OCI-LY1 (cell line): Measurements from ENCODE around the gene FOXP3.

ENCODE experiments used
- H2AFZ ChIP-seq: fragments of 200-600 bp; sonication (generic), shearing (Covaris generic); 2 replicates; pipeline ENCODE4 v1.6.0; 2014; ENCODE audit warnings: antibody characterized with exemption, mild to moderate bottlenecking, low read length
- H3F3A ChIP-seq: fragments of 200-600 bp; sonication (generic), shearing (Covaris generic); 2 replicates; pipeline ENCODE4 v1.6.0; 2014; ENCODE audit warnings: mild to moderate bottlenecking, antibody characterized with exemption, low read length, moderate library complexity; ENCODE audit not compliant: insufficient read depth
- H3K27ac ChIP-seq: fragments of 200-600 bp; sonication (generic); 2 replicates; pipeline ENCODE4 v1.5.1; 2014; ENCODE audit warnings: low read length, mixed run types, mild to moderate bottlenecking, low read depth; ENCODE audit not compliant: poor library complexity, severe bottlenecking
- H3K27me3 ChIP-seq: fragments of 200-600 bp; sonication (generic); 2 replicates; pipeline ENCODE4 v1.6.0; 2014; ENCODE audit warnings: antibody characterized with exemption, mild to moderate bottlenecking, low read length, moderate library complexity; ENCODE audit not compliant: insufficient read depth
- H3K36me3 ChIP-seq: fragments of 200-600 bp; sonication (generic); 2 replicates; pipeline ENCODE4 v1.6.1; 2014; ENCODE audit warnings: mild to moderate bottlenecking, antibody characterized with exemption, low read length, moderate library complexity, mixed read lengths; ENCODE audit not compliant: insufficient read depth
- H3K4me1 ChIP-seq: fragments of 200-600 bp; sonication (generic); 2 replicates; pipeline ENCODE4 v1.5.1; 2014; ENCODE audit warnings: mild to moderate bottlenecking, low read length, moderate library complexity; ENCODE audit not compliant: insufficient read depth, severe bottlenecking
- H3K4me2 ChIP-seq: fragments of 200-600 bp; sonication (generic), shearing (Covaris generic); 2 replicates; pipeline ENCODE4 v1.6.1; 2014; ENCODE audit warnings: low read length
- H3K4me3 ChIP-seq: fragments of 200-600 bp; sonication (generic); 2 replicates; pipeline ENCODE4 v1.5.1; 2014; ENCODE audit warnings: low read length, low read depth, mild to moderate bottlenecking, mixed read lengths; ENCODE audit not compliant: poor library complexity, severe bottlenecking
- H3K79me2 ChIP-seq: fragments of 200-600 bp; shearing (Covaris generic); 2 replicates; pipeline ENCODE4 v1.6.1; 2016; ENCODE audit warnings: mixed run types, low read length, mixed read lengths; ENCODE audit not compliant: insufficient read depth
- H3K9ac ChIP-seq: fragments of 200-600 bp; sonication (generic), shearing (Covaris generic); 2 replicates; pipeline ENCODE4 v1.6.1; 2014; ENCODE audit warnings: mild to moderate bottlenecking, low read length, mixed read lengths
- H3K9me2 ChIP-seq: fragments of 200-600 bp; sonication (generic), shearing (Covaris generic); 2 replicates; pipeline ENCODE4 v1.6.1; 2014; ENCODE audit warnings: low read depth, mild to moderate bottlenecking, low read length, mixed read lengths
- H3K9me3 ChIP-seq: fragments of 200-600 bp; shearing (Covaris generic); 2 replicates; pipeline ENCODE4 v1.6.1; 2014; ENCODE audit warnings: low read length, mixed read lengths
- H4K20me1 ChIP-seq: fragments of 200-600 bp; sonication (generic), shearing (Covaris generic); 2 replicates; pipeline ENCODE4 v1.6.0; 2016; ENCODE audit warnings: mild to moderate bottlenecking, low read length; ENCODE audit not compliant: insufficient read depth
- EZH2 ChIP-seq: fragments of 200-600 bp; sonication (generic), shearing (Covaris generic); IDR thresholded peaks from 2 replicates; pipeline ENCODE4 v1.8.0; 2017; ENCODE audit warnings: borderline replicate concordance, mixed run types, mild to moderate bottlenecking, antibody characterized with exemption, low read length, moderate library complexity, mixed read lengths
- TF ChIP-seq, protein P1 (sequence below): fragments of 200-600 bp; sonication (generic), shearing (Covaris generic); IDR thresholded peaks from 2 replicates; pipeline ENCODE4 v1.5.1; 2017; ENCODE audit warnings: mild to moderate bottlenecking, antibody characterized with exemption, low read length, moderate library complexity, mixed read lengths

The FOXP3 gene

DNA sequence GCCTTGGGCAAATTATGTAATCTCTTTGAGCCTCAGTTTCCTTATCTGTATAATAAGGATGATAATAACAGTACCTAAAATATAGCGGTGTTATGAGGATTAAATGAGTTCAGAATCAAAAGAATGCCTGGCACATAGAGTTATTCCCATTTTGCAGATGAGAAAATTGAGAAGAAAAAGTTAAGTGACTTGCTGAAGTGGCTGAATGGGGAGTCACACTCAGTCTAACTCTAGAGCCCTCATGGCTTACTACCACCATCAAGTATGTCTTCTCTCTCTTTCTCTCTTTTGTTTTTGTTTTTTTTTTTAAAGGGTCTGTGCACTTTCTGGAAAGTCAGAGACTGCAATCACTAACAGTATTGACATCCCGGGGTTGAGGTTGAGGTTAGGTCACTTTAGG is 32.0 kb downstream of the FOXP3 start:
- Histone ChIP-seq H3K9ac (no peak overlapping the region), H3K9me3 (no peaks in the 10 kb centered on the region), H4K20me1 (no peaks in the 10 kb centered on the region), H3F3A (no peaks in the 10 kb centered on the region), H3K4me2 (no peak overlapping the region), H3K4me1 (peaks cover 36% of the 10 kb centered on the region), H3K27ac (no peak overlapping the region), H3K4me3 (no peak overlapping the region), H3K27me3 (no peaks in the 10 kb centered on the region), H3K79me2 (no peaks in the 10 kb centered on the region), H3K9me2 (no peaks in the 10 kb centered on the region), H3K36me3 (no peaks in the 10 kb centered on the region), H2AFZ (no peak overlapping the region)
- TF ChIP-seq EZH2, result no peak
- TF ChIP-seq, protein P1, sequence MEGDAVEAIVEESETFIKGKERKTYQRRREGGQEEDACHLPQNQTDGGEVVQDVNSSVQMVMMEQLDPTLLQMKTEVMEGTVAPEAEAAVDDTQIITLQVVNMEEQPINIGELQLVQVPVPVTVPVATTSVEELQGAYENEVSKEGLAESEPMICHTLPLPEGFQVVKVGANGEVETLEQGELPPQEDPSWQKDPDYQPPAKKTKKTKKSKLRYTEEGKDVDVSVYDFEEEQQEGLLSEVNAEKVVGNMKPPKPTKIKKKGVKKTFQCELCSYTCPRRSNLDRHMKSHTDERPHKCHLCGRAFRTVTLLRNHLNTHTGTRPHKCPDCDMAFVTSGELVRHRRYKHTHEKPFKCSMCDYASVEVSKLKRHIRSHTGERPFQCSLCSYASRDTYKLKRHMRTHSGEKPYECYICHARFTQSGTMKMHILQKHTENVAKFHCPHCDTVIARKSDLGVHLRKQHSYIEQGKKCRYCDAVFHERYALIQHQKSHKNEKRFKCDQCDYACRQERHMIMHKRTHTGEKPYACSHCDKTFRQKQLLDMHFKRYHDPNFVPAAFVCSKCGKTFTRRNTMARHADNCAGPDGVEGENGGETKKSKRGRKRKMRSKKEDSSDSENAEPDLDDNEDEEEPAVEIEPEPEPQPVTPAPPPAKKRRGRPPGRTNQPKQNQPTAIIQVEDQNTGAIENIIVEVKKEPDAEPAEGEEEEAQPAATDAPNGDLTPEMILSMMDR, result no peak

DNA sequence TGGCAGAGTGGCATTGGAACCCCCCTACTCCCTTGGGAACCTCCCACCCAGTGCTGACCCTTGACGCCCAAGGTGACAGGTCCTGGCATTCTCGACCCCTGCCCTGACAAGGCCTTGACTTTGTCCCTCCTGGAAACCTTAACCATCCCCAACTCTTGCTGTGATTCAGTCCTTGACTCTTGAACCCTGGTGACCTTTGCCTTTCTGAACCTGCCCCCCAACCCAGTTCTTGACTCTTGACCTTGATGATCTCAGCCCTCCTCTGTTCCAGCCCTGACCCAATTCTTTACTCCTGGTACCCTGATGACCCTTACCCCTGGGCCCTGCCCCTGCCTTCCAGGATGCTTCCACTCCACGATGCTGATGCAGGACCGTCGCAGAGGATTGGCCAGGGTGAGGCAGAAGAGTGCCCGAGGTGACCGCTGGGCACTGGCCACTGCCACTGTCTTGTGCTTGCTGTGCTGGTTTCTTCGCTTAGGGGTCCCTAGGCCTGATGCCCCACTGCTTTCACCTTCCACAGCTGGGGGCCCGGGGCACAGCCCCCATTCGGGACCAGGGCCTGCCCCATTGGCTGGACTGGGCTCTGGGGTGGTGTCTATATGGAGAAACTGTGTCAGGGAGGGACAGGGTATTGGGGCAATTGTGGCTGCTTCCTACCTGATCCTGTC is 33.0 kb downstream of the FOXP3 start:
- Histone ChIP-seq H3K9me2 (no peaks in the 10 kb centered on the region), H3K36me3 (no peaks in the 10 kb centered on the region), H3K4me3 (peak overlapping the region; percentile 54), H3K27me3 (no peaks in the 10 kb centered on the region), H3K27ac (no peak overlapping the region), H4K20me1 (no peaks in the 10 kb centered on the region), H2AFZ (no peak overlapping the region), H3K79me2 (no peaks in the 10 kb centered on the region), H3F3A (no peaks in the 10 kb centered on the region), H3K9me3 (no peaks in the 10 kb centered on the region), H3K9ac (no peak overlapping the region), H3K4me2 (peak overlapping the region; percentile 55; the same call in 1 of the 2 replicates), H3K4me1 (peaks cover 27% of the 10 kb centered on the region)
- no peak for TF ChIP-seq EZH2
- TF ChIP-seq, protein P1, result no peak

- H3K4me3 ChIP-seq, result peak overlapping the region; percentile 54
- peak overlapping the region; percentile 55 for H3K4me2 ChIP-seq
- peak overlapping the region; percentile 3 for H3K27ac ChIP-seq
- no peaks in the 10 kb centered on the region for H3K27me3 ChIP-seq
- no peaks in the 10 kb centered on the region for H3K9me2 ChIP-seq
- H3F3A ChIP-seq, result no peaks in the 10 kb centered on the region
- H3K36me3 ChIP-seq, result no peaks in the 10 kb centered on the region
- no peak overlapping the region for H2AFZ ChIP-seq
- H3K4me1 ChIP-seq, result peaks cover 20% of the 10 kb centered on the region
- peak overlapping the region; percentile 60; the same call in 1 of the 2 replicates for H3K9ac ChIP-seq
- no peaks in the 10 kb centered on the region for H3K9me3 ChIP-seq
- H4K20me1 ChIP-seq, result no peaks in the 10 kb centered on the region
- H3K79me2 ChIP-seq, result no peaks in the 10 kb centered on the region
- TF ChIP-seq, protein P1, result peak; percentile 27; the same call in 1 of the 2 replicates
- TF ChIP-seq EZH2, result no peak
Observed at GRCh38 chrX:49230500-49231232, 33.8 kb downstream of the FOXP3 start.
